Type B pancreatic cell (in vitro differentiated cells): ENCODE measurements around the gene MRPS15. TPM values are rescaled to one million over a fixed set of nuclear protein-coding genes. Genes with fewer than 3 reads are reported as not detected.

Experiments
- DNase-seq: peaks from one replicate; pipeline ENCODE4 v3.0.0; 2021; ENCODE audit warnings: mixed read lengths; ENCODE audit not compliant: unreplicated experiment; ENCODE audit errors: extremely low spot score
- H3K27ac Mint-ChIP-seq: 2 replicates; pipeline ENCODE4 v1.8.0; 2021; ENCODE audit warnings: mild to moderate bottlenecking, mixed read lengths
- H3K27me3 Mint-ChIP-seq: 2 replicates; pipeline ENCODE4 v1.8.0; 2021; ENCODE audit warnings: mixed read lengths
- H3K36me3 Mint-ChIP-seq: 2 replicates; pipeline ENCODE4 v1.8.0; 2021; ENCODE audit warnings: mixed read lengths
- H3K4me1 Mint-ChIP-seq: one replicate; pipeline ENCODE4 v1.8.0; 2021; ENCODE audit warnings: mixed read lengths; ENCODE audit not compliant: unreplicated experiment
- H3K4me3 Mint-ChIP-seq: 2 replicates; pipeline ENCODE4 v1.8.0; 2021; ENCODE audit warnings: mild to moderate bottlenecking, mixed read lengths
- H3K9me3 Mint-ChIP-seq: 2 replicates; pipeline ENCODE4 v1.8.0; 2021; ENCODE audit warnings: mixed read lengths
- total RNA-seq: library from RNA; stranded (reverse); gene quantifications from 2 replicates; pipeline ENCODE4 v1.2.1, GENCODE V29; 2021; ENCODE audit warnings: low replicate concordance
- TF ChIP-seq, protein P1 (sequence below): fragments of 200-600 bp; sonication (generic); conservative IDR thresholded peaks from 2 replicates; pipeline ENCODE4 v1.5.0; 2021; ENCODE audit warnings: antibody characterized with exemption, mild to moderate bottlenecking

Gene MRPS15
- total RNA-seq, 1 donor from 2014 or later, result 69.4 TPM

DNA sequence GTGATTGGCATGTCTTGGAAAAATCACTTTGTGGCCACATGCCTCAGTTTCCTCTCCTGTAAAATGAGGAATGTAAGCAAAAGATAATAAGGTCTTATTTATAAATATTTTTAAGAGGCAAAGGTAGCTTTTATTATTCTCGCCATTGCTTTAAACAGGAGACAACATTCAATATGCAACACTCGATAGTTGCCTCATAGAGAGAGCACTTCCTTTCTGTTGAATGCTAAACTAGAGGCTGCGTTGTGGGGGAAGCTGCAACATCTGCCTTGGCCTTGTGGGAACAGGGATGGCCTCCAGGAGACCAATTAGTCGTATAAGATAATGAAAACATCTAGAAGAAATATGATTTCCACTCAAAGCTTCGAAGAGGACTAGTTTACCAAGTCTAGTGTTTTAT, 17.4 kb downstream of the MRPS15 start:
- no peak for DNase-seq
- H3K36me3 Mint-ChIP-seq, result no peaks in the 10 kb centered on the region
- H3K9me3 Mint-ChIP-seq, result no peaks in the 10 kb centered on the region
- peaks cover 29% of the 10 kb centered on the region for H3K4me1 Mint-ChIP-seq
- no peak overlapping the region for H3K4me3 Mint-ChIP-seq
- H3K27ac Mint-ChIP-seq, result no peak overlapping the region
- TF ChIP-seq, protein P1, sequence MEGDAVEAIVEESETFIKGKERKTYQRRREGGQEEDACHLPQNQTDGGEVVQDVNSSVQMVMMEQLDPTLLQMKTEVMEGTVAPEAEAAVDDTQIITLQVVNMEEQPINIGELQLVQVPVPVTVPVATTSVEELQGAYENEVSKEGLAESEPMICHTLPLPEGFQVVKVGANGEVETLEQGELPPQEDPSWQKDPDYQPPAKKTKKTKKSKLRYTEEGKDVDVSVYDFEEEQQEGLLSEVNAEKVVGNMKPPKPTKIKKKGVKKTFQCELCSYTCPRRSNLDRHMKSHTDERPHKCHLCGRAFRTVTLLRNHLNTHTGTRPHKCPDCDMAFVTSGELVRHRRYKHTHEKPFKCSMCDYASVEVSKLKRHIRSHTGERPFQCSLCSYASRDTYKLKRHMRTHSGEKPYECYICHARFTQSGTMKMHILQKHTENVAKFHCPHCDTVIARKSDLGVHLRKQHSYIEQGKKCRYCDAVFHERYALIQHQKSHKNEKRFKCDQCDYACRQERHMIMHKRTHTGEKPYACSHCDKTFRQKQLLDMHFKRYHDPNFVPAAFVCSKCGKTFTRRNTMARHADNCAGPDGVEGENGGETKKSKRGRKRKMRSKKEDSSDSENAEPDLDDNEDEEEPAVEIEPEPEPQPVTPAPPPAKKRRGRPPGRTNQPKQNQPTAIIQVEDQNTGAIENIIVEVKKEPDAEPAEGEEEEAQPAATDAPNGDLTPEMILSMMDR, result no peak
- H3K27me3 Mint-ChIP-seq, result no peaks in the 10 kb centered on the region

DNA sequence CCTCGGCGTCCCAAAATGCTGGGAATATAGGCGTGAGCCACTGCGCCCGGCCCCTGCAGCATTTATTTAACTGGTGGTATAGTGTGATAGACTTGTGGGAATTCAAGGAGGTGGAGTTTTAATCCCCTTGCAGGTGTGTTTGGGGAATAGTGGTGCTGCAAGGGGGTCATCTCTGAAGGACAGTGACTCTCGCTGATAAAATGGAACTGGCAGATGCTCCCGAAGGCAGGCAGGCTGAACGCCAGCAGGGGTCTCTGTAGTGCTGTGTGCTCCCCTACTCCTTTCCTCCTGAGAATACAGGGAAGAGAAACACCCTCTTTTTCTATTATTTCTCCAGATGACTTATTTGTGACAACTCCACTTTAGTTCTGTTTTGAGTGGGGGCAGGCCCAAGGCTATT, 17.9 kb downstream of the MRPS15 start:
- no peak overlapping the region for H3K27ac Mint-ChIP-seq
- no peaks in the 10 kb centered on the region for H3K9me3 Mint-ChIP-seq
- H3K4me1 Mint-ChIP-seq, result peaks cover 25% of the 10 kb centered on the region
- no peaks in the 10 kb centered on the region for H3K27me3 Mint-ChIP-seq
- no peaks in the 10 kb centered on the region for H3K36me3 Mint-ChIP-seq
- H3K4me3 Mint-ChIP-seq, result no peak overlapping the region
- DNase-seq, result no peak
- TF ChIP-seq, protein P1, result peak; percentile 62

DNA sequence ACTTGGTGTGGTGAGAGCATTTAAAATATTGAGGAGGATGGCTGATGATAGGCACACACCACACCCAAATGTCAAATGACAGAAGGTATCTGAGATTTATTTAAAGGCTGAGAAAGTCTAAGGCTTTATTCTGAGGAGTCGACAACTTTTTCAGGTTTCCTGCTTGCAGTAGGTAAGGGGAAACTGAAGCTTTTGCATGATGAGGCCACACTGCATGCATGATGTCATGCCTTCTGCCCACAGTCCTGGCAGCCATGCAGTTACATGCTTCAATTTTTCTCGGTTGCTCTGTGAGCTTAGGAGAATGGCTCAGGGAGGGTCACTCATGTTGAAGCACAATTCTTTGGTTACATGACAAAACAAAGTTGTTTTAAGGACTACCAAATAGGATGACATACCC, 20.9 kb downstream of the MRPS15 start:
- Mint-ChIP-seq H3K4me1 (peaks cover 27% of the 10 kb centered on the region), H3K36me3 (peaks cover 5% of the 10 kb centered on the region), H3K27me3 (no peaks in the 10 kb centered on the region), H3K9me3 (no peaks in the 10 kb centered on the region), H3K27ac (peak overlapping the region; percentile 88), H3K4me3 (no peak overlapping the region)
- no peak for DNase-seq
- TF ChIP-seq, protein P1, result no peak

DNA sequence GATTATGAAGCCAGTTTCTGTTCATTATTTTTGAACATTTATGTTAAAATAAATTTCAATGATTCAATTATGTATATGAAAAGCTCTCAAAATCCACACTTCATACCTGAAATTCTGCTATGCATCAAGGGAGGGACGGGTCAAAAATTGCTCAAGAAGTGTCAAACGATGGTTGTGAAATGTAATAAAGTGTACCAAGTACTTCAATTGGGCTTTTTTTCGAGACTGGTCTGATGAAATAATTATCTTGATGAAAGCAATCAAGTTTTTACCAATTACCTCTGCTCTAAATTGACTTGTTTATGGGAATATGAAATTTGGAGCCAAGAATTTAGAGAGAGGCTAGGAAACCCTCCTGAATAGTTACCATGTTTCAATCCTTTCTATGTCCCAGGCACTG, 21.8 kb downstream of the MRPS15 start:
- Mint-ChIP-seq H3K4me1 (peaks cover 25% of the 10 kb centered on the region), H3K36me3 (peaks cover 5% of the 10 kb centered on the region), H3K9me3 (no peaks in the 10 kb centered on the region), H3K27me3 (no peaks in the 10 kb centered on the region), H3K27ac (no peak overlapping the region), H3K4me3 (no peak overlapping the region)
- TF ChIP-seq, protein P1, result no peak
- DNase-seq, result no peak

DNA sequence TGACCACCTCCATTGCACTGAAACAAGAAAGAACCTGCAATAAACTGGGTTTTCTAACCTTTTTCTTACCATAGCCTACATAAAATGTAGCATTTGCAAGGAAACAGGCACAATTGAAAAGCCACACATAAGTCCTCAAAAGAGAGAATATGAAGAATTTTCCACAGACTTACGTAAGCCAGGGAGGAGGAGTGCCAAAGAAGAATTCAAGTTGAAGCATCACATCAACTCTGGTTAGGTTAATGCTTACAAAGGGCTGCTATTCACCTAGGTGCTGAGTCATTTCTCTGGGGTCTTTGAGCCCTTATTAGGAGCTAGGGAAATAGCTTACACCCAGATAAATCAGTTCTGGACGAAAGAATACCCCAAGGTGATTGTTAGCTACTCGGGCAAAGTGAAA, 23.5 kb downstream of the MRPS15 start:
- Mint-ChIP-seq H3K4me3 (peak overlapping the region; percentile 55), H3K27ac (peak overlapping the region; percentile 88), H3K4me1 (peaks cover 18% of the 10 kb centered on the region), H3K9me3 (no peaks in the 10 kb centered on the region), H3K27me3 (no peaks in the 10 kb centered on the region), H3K36me3 (peaks cover 9% of the 10 kb centered on the region)
- DNase-seq, result no peak
- TF ChIP-seq, protein P1, result no peak

DNA sequence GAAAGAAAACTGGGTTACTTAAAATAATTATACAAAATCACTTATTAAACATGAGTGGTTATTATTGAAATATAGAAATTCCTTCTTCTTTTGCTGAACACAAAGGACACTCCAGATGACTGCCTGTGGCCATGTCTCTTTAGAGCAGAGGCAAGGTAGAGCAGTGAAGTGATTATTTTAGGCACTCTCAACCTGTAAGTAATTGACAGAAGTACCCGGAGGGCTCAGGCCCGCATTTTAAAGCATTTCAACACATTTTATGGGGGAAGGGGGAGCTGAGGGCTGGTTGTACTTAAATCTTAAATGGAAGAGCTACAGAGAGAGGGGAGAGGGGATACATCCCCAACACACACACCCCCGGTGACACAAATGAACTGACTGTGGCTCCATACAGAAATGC, 24.1 kb downstream of the MRPS15 start:
- H3K27ac Mint-ChIP-seq, result peak overlapping the region; percentile 88
- peak overlapping the region; percentile 19 for H3K4me3 Mint-ChIP-seq
- peaks cover 9% of the 10 kb centered on the region for H3K36me3 Mint-ChIP-seq
- no peaks in the 10 kb centered on the region for H3K27me3 Mint-ChIP-seq
- H3K9me3 Mint-ChIP-seq, result no peaks in the 10 kb centered on the region
- peaks cover 18% of the 10 kb centered on the region for H3K4me1 Mint-ChIP-seq
- no peak for DNase-seq
- TF ChIP-seq, protein P1, result no peak
